CD4-positive, alpha-beta T cell treated with Interleukin-2 at 100 ng/mL for 4 hours (primary cell): ENCODE results near the gene PPM1L.
A peak's percentile ranks its signal among the peaks of the same experiment; 100 is the strongest.
"Not testable (repeated sequence)": the region's sequence is repeated elsewhere in the genome, so short reads cannot be mapped to it uniquely, and the experiment has no call there.

Experiments
- DNase-seq: peaks from one replicate; pipeline ENCODE4 v3.0.0-alpha.2; 2020; ENCODE audit warnings: low spot score

The PPM1L gene

DNA sequence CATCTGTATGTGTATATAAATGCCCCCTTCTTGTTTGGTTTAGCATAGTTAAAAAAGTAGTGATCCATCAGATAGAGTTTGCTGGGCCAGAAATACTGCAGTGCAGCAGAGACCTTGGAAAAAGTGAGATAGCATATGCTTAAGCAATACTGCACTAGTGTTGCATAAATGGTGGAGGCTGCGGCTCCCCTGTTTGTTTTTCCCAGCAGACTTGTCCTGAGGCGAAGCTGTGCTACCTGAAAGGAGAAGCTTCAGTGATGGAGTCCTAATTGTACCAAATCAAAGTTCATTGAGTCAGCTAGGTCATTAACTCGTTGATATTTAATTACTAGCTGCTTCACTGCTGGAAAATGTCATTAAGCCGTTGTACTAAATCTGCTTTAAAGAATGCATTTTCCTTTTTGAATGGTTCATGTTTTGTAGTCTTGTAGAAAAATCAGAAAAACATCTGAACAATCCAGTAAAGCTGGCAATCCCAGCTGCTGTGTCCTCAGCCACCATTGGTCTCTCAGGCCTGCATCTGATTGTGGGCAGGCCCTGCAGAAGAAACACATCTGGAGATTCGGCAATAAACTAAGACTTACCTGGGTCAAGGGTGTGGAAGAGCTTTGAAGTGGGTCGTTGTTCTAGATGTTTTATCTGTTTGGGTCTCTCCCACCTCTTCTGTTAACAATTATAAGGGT is 179.5 kb downstream of the PPM1L start:
- DNase-seq: no peak

DNA sequence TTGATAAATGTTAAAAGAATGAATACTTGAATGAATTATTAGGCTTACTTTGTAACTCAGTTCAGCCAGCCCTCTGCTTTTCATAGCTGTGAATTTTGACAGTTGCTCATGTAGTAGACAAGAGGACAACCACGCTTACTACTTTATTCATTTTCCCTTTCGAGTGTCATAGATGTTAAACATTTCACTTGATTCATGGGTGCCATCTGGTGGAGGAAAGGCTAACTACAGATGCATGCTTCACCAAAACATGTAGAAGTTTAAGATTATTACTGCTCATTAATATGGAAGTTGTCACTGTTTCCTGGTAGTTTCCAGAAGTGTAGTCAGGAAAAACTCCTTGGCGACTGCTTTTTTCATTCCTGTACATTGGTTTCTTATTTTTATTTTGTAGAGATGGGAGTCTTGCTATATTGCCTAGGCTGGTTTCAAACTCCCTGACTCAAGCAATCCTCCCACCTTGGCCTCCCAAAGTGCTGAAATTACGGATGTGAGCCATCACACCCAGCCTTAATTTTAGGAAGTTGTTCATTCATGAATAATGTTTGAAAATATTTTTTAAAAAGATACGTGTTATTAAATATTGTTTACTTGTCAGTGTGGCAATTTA is 186.0 kb downstream of the PPM1L start:
- DNase-seq: peak; percentile 77

DNA sequence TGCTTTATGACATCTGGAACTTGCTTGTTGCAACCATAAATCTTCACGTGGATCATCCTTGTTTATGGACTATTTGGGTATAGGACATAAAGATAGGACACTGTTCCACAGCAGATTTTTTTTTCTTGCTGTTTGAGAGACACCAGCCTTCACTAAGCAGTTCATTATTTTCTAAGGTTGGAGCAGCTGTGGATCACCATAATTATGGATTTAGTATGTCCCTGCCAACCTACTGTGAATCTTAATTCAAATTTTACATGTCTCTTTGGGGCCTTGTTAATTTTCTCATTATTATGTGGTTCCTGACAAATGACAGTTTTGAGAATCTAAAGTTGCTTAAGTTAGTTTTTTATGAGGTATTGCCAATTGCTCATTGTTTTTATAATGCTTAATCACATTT is 188.0 kb downstream of the PPM1L start:
- DNase-seq: no peak

DNA sequence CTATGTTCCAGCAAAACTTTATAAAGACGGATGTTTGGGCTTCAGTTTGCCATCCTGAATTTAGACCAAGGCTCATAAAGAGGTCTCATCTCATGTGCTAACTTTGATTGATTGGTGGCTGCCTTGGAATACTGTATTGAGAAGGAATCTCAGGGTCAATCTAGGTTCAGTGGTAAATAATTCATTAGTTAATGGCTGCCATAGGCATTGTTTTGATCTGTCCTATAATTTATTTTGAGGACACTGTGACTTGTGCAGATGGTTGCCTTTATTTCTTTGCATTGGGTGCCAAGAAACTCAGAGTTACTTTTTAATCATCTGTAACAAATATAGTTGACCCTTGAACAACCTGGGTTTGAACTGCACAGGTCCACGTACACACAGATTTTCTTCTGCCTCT is 189.3 kb downstream of the PPM1L start:
- no peak for DNase-seq

DNA sequence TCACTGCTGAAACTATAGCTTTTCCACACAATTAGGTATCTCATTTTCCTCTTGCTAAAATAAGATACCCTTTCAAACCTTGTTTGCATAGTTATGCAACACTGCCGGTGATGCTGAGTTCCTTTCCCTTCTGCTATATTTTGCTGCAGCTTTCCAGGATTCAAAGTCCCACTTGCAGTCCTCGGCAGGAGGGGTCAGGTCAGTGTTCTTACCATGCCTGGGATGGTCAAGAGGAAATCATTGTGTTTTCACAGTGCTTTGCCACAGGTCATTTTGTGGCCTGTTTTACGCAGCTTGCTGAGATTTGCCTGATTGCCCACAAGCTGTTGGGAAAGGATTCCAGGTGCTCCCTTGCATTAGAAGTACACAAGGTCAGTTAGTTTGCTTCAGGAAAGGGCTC is 192.2 kb downstream of the PPM1L start:
- DNase-seq: no peak

DNA sequence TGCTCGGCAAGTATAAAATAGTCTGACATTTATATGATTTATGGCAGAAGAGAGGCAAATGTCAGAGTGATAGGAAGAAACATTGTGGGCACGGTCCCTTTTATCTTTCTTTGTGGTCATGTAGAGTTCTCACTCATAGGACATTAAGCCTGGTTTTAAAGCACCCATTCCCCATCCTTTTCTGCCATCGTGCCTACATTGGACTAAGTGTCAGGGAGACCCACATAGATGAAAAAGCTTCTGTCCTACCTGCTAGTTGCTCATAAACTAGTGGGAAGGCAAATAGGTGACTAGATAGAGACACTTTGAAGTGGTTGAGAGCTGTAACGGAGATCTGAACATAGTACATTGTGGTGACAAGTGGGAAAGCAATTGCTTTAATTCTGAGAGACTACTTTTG is 193.4 kb downstream of the PPM1L start:
- DNase-seq: no peak

DNA sequence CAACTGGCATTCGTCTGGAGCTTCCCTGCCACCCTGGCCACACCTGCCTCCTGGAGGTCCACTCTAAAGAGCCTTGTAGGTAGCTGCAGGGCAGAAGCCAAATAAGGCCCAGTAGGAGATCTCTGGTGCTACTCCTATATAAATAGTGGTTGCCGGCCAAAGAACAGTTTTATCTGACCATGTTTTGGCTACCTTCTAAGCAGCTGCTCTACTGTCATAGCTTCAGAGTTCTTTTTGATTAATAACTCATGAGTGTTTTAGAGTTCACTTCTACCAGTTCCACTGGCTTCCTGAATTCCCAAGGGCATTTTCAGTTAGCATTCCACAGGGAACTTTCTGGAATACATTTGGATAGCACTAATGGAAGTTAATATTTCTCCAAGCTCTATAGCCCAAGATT is 194.5 kb downstream of the PPM1L start:
- DNase-seq: no peak

DNA sequence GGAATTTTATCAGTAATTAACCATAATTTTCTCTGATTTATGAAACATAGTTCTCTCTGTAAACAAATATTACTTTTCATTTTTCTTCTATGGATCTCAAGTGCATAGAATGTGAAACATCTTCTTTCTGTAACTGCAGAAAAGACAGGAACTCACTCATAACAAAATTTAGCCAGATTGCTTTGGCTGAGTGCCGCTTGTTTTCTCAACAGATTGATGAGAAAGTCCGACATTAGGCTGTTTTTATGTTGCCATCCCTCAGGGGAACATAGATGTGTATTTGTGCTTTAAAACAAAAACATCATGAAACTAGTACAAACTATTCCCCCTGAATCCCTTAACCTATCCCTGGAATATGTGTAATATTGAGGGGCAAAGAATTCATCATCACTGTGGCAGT is 194.9 kb downstream of the PPM1L start:
- no peak for DNase-seq

DNA sequence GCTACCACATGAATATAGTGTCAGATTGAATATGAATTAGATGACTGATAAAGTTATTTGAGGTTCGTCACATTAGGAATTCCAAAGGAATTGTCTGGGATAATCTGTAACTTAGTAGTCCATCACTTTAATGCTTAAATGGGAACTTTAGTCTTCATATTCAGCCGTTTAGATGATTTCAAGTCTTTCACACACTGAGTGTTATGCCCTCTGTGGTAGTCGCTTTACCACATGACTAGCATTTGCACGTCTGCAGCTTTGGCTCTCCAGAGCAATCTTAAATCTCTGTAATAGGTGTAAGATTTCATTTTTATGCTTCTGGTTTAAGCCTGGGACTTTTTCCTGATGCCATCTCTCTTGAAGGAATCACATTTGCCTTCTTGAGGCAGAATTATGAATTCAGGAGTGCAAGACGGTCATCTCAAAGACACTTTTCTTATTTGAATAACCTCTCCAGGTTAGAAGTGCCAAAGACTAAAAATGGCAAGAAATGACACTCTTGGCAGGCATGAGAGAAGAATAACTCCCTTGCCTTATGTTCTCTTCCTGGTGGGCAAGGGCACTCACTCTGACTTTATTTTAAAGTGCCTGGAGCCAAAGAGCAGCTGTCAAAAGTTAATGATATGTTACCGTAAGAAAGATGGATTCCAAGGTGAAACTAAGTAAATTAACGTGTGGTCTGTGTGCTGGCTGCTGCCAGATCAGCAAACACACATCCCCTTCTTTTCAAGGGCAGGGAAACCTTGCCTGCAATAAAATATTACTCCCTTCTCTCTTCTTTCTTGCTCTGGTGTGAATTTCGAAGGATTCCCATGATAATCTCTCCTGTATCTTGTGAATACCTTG is 195.8 kb downstream of the PPM1L start:
- DNase-seq: no peak

DNA sequence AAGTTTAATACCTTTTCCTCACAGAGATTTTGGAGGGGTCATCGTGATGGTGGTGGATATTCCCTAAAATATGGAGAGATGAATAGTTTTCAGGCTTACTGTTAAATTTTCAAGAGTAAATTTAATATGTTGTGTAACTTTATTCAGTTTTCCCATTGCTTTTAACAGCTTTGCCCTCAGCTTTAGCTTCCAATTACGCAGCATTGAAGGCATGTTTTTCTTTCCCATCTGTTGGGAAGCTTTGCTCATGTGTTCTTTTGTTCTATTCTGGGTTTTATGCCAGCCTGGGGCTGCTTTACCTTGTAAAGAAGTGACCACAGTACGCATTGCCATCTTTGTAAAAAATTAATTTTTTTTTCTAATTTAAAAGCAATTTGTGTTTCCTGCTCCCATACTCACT is 197.7 kb downstream of the PPM1L start:
- DNase-seq: no peak

DNA sequence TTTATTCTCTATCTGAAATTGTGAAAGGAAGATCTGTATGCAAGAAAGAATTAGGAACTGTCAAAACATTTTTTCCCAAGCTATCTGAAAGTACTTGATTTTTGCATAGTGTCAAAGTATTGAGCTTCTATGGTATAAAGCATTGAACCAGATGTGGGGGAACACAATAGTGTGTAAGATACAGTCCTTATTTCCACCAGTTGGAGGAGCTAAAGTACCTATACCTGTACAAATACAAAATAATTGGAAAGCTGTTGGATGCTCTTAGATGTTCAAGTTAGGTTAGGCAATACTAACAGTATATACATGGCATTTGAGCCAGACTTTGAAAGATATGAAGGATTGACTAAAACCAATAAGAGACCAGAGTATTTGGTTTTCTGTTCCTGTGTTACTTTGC is 200.8 kb downstream of the PPM1L start:
- no peak for DNase-seq

DNA sequence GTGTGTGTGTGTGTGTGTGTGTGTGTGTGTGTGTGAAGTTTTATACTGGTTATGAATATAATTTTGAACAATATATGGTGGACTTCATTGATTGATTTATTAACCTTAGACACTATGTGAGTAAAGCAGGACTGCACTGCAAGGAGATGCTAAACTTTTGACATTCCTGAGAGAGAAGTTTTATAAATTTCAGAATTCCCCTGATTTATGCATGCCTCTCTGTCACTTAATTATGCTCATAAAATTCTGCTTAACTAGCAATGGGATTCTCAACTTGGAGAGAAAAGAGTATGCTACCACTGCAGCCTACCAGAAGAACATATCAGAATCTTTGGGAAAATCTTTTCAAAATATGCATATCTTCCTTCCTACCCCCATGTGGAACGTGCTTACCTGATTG is 204.5 kb downstream of the PPM1L start:
- no peak for DNase-seq

DNA sequence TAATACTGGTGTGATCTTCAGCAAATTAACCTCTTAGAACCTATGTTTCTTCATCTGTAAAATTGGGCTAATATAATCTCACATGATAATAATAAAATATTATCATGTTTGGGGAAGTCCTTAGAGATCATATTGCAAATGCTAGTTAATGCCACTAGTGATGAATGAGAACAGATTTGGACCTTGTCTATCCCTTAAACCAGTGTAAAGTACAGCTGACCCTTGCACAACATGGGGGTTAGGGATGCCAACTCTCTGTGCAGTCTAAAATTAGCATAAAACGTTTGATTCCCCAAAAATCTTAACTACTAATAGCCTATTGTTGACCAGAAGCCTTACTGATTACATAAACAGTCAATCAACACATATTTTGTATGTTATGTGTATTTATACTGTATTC is 207.9 kb downstream of the PPM1L start:
- DNase-seq: no peak

DNA sequence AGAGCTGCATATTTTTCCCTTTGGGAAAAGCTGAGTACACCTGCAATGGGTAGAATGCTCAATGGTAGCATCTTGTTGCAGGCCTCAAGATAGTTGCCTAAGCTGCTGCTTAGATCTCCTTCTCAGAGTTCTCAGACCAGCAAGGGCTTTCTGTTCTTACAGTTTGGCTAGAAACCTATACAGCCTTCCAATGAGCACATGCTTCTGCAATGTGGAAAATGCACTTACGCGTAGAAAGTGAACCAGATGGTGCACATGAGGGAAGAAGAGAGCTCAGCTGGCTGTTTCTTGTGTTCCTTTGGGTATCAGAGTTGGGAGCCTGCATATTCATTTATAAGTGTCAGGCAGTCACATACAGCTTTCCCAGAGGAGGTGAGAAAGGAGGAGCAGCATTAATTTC is 212.7 kb downstream of the PPM1L start:
- no peak for DNase-seq

DNA sequence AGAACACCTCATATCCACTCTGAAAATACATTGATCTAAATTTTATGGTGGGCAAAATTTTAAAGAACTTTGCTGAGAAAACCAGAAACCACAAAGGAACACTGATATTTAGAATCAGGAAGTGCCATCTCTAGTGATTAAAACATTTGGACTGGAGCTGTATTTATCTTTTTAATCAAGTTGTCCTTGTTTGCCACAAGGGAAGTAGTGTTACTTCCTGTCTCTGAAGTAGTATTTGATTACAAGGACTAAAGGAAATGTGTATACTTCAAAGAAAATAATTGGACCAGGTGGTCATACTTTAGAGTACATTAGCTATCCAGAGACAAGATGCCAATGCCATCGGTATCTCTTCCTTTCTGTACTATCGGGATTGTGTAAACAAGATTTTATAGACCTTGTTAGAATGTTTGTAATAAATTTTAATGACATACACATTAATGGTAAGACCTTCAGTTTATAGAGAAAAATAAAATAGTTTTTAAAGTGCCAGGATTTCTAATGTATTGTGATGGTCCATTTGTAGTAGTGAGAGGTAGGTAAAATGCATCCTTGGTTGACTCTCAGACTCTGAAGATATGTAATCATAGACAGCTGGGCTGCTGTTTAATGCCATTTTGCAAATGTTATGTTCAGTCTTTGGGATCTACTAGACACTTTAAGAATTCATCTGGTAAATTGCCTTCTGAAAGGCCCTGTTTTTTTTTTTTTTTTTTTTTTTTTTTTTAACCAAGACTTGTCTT is 217.2 kb downstream of the PPM1L start:
- DNase-seq: no peak

DNA sequence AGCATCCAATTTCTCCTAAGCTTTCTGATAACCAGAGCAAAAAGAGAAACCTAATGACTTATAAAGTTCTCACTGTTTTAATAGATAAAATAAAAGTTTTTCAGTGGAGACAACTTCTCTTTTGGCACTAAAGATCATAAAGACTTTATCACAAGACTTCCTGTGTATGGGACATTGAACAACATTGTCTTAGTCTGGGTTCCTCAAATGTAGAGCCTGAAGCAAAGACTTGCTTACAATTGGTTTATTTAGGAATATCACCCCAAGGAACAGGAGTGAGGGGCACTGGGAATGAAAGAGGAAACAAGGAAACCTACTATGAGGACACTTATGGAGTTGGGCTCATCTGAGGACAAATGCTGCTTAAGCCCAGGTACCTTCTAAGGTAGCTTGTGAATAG is 221.7 kb downstream of the PPM1L start:
- no peak for DNase-seq

DNA sequence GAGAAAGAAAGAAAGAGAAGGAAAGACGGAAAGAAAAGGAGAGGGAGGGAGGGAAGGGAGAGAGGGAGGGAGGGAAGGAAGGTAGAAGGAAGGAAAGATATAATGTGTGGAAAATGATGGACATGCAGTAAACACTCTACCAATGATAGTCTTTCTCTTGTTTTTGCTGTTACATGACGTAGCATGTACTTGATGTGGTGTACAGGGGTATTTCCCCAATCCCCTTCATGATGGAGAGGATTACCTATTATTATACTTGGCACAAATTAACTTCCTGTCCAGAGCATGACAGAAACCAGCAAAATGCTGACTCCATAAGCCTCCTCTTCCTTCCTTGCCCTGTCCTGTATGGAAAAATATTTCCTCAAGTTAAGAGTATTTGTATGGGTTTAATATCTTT is 224.7 kb downstream of the PPM1L start:
- DNase-seq: no peak

DNA sequence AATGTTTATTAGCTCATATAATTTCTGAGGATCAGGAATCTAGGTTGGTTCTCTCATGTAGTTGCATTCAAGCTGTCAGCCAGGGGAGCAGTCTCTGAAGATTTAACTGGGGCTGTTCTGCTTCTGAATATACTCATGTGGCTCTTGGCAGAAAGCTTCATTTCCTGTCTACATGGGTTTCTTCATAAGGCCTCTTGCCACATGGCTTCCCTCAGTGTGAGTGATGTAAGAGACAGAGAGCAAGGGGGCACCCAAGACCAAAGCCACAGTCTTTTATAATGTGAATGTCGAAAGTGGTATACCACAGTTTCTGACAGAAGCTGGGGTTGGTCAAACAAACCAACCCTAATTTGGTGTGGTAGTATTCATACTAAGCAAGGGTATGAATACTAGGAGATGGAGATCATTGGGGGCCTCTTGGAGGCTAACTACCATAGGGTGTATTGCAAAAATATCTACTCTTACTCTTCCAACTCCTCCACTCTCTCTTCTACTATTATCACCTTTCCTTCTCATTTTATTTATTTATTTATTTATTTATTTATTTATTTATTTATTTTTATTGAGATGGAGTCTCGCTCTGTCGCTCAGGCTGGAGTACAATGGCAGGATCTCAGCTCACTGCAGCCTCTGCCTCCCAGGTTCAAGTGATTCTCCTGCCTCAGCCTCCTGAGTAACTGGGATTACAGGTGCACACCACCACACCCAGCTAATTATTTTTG is 225.3 kb downstream of the PPM1L start:
- DNase-seq: no peak

DNA sequence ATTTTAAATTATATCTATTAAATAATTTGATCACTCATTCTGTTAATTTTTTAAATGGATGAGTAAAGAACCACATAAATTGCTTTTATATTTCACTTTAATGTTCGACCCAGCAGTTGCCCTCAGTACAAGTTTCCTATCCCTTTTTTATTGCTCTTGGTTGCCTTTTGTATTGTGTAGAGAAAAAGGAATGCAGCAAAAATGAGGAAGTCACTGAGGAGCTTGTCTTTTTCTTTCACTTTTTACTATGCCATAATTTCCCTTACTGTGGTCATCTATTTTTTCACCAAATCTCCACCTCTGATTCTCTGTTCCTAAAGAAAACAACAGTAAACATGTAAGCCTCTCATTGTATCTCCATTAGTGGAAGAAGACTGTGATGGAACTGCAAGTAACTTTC is 226.5 kb downstream of the PPM1L start:
- DNase-seq: no peak

DNA sequence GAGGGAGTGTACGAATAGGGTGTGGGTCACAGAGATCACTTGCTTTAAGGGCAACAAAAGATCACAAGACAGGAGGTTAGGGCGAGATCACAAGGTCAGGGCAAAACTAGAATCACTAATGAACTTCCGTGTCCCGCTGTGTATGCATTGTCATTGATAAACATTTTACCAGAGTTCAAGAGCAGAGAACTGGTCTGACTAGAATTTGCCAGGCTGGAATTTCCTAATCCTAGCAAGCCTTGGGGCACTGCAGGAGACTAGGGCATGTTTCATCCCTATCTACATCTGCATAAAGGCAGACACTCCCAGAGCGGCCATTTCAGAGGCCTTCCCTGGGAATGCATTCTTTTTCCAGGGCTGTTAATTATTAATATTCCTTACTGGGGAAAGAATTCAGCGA is 227.9 kb downstream of the PPM1L start:
- DNase-seq: not testable (repeated sequence)

DNA sequence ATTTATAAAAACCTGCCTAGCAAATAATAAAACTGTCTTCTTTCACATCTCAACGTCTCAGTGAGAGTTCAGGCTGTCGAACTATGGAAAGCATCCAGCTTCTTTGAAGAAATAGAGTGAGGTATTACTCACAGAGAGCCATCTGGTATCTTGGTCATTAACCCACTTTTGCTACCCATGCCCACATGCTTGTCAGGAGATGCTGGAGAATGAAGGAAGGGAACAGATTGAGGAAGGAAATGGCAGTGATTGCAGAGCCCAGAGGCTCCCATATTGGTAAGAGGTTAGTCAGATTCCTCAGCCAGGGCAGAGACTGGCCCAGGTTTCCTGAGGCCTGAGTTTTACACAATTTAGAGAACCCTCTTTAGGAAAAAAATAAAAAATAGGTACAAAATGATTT is 230.0 kb downstream of the PPM1L start:
- no peak for DNase-seq
